ENCODE data around the gene SAMHD1. TPM values are rescaled to one million over a fixed set of nuclear protein-coding genes. Genes with fewer than 3 reads are reported as not detected.
"Not testable (repeated sequence)": the region's sequence is repeated elsewhere in the genome, so short reads cannot be mapped to it uniquely, and the experiment has no call there.

Gene SAMHD1
- total RNA-seq, 1 donor from 2014 or later, result 293 TPM

DNA sequence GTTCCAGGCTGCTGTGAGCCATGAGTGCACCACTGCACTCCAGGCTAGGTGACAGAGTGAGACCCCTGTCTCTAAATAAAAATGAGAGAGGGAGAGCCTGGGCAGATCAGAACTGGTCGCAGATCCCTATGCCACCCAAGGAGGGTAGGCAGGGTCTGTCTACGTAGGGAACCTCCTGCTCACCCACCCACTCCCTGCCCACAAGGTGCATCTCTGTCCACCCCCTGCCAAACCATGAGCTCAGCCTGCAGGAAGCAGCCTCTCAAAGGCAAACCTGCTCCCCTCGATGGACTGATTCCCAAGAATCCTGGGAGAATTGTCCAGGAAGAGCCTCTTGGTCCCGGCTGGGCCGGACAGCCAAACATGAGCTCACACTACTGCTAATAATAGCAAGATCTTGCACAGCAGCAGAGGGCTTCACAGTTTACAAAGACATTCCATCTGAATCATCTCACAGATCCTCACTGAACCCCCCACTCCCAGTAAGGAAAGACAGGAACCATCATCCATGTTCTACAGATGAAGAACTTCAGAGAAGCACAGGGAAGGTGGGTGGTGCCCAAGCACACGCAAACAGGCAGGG is 103.3 kb downstream of the SAMHD1 start:
- peaks cover 70% of the 10 kb centered on the region for H3K4me1 ChIP-seq
- no peaks in the 10 kb centered on the region for H3K36me3 ChIP-seq
- H3K27ac ChIP-seq, result peak overlapping the region; percentile 77
- intact Hi-C loops (cut with DNase I), result no loop called here
- DNase-seq (no peak), ATAC-seq (peak; percentile 28 to 42)
- TF ChIP-seq, protein P1, sequence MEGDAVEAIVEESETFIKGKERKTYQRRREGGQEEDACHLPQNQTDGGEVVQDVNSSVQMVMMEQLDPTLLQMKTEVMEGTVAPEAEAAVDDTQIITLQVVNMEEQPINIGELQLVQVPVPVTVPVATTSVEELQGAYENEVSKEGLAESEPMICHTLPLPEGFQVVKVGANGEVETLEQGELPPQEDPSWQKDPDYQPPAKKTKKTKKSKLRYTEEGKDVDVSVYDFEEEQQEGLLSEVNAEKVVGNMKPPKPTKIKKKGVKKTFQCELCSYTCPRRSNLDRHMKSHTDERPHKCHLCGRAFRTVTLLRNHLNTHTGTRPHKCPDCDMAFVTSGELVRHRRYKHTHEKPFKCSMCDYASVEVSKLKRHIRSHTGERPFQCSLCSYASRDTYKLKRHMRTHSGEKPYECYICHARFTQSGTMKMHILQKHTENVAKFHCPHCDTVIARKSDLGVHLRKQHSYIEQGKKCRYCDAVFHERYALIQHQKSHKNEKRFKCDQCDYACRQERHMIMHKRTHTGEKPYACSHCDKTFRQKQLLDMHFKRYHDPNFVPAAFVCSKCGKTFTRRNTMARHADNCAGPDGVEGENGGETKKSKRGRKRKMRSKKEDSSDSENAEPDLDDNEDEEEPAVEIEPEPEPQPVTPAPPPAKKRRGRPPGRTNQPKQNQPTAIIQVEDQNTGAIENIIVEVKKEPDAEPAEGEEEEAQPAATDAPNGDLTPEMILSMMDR (IDR thresholded peaks at IDR 0.05), result no peak
- no peaks in the 10 kb centered on the region for H3K27me3 ChIP-seq (ENCODE audit: low read depth)
- no peaks in the 10 kb centered on the region for H3K9me3 ChIP-seq
- no peak overlapping the region for H3K4me3 ChIP-seq

DNA sequence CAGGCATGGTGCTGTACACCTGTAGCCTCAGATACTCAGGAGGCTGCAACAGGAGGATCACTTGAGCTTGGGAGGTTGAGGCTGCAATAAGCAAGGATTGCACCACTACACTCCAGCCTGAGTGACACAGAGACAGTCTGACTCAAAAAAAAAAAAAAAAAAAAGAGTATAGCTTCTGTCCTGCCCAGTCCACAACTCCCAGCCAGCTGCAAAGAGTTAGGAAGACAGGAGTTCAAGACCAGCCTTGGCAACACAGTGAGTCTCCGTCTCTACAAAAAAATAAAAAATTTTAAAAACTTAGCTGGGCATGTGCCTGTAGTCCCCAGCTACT is 103.8 kb downstream of the SAMHD1 start:
- intact Hi-C loops (cut with DNase I), result no loop called here
- Histone ChIP-seq H3K27ac (peak overlapping the region; percentile 77), H3K4me1 (peaks cover 71% of the 10 kb centered on the region), H3K9me3 (no peaks in the 10 kb centered on the region), H3K27me3 (ENCODE audit: low read depth) (no peaks in the 10 kb centered on the region), H3K4me3 (no peak overlapping the region), H3K36me3 (no peaks in the 10 kb centered on the region)
- TF ChIP-seq, protein P1 (IDR thresholded peaks at IDR 0.05), result no peak
- DNase-seq (no peak), ATAC-seq (no peak)

DNA sequence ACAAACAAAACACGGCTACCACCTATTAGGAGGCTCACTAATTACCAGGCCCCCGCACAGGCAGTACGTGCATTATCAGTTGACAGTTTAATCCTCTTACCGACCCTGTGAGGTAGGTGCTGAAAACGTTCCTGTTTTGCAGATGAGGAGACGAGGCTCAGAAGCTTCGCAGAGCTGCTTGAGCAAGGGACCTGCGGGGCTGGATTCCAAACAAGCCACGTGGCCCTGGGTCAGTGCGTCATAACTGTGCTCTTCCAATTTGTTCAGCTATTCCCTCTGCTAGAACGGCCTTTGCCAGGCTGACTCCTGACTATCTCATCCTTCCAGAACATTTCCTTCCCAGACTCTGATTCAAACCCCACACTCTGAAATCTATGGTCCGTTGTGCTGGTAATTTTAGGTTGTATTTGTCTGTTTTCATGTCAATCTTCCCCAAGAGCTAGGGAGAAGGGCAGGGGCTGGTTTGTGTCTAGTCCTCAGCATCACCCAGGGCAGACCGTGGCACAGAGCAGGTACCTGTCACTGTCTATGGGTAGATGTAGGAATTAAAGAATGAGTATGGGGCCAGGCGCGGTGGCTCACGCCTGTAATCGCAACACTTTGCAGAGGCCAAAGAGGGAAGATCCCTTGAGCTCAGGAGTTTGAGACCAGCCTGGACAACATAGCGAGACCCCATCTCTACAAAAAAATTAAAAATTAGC is 104.3 kb downstream of the SAMHD1 start:
- no peak overlapping the region for H3K4me3 ChIP-seq
- H3K4me1 ChIP-seq, result peaks cover 73% of the 10 kb centered on the region
- peak overlapping the region; percentile 77 for H3K27ac ChIP-seq
- ATAC-seq, result peak; percentile 52 to 61
- H3K36me3 ChIP-seq, result no peaks in the 10 kb centered on the region
- intact Hi-C loops (cut with DNase I), result no loop called here
- H3K27me3 ChIP-seq (ENCODE audit: low read depth), result no peaks in the 10 kb centered on the region
- no peaks in the 10 kb centered on the region for H3K9me3 ChIP-seq
- TF ChIP-seq, protein P1 (IDR thresholded peaks at IDR 0.05), result no peak
- DNase-seq, result no peak

DNA sequence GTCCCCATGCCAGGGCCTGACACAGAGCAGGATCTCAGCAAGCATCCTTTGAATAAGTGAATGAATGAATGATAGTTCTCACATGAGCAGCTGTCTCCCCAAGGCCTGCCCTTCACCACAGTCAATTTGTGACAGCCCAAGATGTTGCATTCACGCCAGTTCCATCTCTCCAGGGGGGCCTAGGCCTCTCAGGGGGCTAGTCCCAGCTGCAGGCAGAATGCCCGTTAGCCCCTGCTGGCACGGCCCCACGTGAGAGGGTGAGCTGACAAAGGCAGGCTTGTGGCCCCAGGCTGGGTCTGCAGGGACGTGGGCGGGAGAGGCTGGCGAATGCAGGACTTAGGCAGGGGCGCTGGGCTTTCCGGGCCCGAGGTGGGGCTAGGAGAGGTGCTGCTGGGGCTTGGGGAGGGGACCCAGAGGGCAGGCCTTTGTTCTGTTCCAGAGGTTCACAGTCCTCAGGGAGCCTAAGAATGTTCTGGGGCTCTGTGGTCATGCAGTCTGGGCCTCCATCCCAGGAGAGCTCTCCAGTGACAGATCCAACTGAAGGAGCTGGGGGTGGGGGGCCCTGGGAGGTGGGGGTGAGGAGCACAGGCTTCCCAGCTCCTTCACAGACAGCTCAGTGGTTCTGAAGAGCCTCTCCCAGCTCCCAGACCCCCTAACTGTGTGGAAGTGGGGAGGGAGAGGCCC is 106.1 kb downstream of the SAMHD1 start:
- TF ChIP-seq, protein P1 (IDR thresholded peaks at IDR 0.05), result no peak
- peak overlapping the region; percentile 16 for H3K27ac ChIP-seq
- H3K36me3 ChIP-seq, result no peaks in the 10 kb centered on the region
- H3K27me3 ChIP-seq (ENCODE audit: low read depth), result no peaks in the 10 kb centered on the region
- ATAC-seq (no peak), DNase-seq (no peak)
- H3K9me3 ChIP-seq, result no peaks in the 10 kb centered on the region
- intact Hi-C loops (cut with DNase I), result no loop called here
- H3K4me1 ChIP-seq, result peaks cover 70% of the 10 kb centered on the region
- H3K4me3 ChIP-seq, result no peak overlapping the region

DNA sequence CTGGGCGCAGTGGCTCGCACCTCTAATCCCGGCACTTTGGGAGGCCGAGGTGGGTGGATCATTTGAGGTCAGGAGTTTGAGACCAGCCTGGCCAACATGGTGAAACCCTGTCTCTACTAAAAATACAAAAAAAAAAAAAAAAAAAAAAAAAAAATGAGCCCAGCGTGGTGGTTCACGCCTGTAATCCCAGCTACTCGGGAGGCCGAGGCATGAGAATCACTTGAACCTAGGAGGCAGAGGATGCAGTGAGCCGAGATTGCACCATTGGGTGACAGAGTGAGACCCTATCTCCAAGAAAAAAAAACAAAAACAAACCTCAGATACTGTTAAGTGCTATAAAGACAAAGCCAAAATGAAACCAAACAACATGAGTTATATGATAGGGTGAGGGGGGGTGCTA is 110.5 kb downstream of the SAMHD1 start:
- ATAC-seq; H3K9me3 ChIP-seq; DNase-seq; H3K27me3 ChIP-seq (ENCODE audit: low read depth); H3K4me3 ChIP-seq; intact Hi-C loops (cut with DNase I): not testable (repeated sequence)
- Histone ChIP-seq H3K27ac (peak overlapping the region; percentile 73), H3K4me1 (peaks cover 54% of the 10 kb centered on the region), H3K36me3 (peaks cover 22% of the 10 kb centered on the region)

Other genes starting within 250 kb of the SAMHD1 start
- gene NDRG3, start 205.6 kb downstream of the SAMHD1 start, total RNA-seq, result 30.4 TPM
- 6.5 TPM for gene DSN1, start 177.9 kb downstream of the SAMHD1 start, total RNA-seq
- 1.3 TPM for gene TLDC2, start 75.6 kb downstream of the SAMHD1 start, total RNA-seq
- 7.6 TPM for gene RBL1, start 144.3 kb upstream of the SAMHD1 start, total RNA-seq
- gene RPN2, start 227.6 kb upstream of the SAMHD1 start, total RNA-seq, result 160 TPM
- gene MROH8, start 227.8 kb upstream of the SAMHD1 start, total RNA-seq, result 3.9 TPM